Renal cortical epithelial cell (primary cell): Measurements from ENCODE around the gene PACSIN2. TPM values are rescaled to one million over a fixed set of nuclear protein-coding genes. Genes with fewer than 3 reads are reported as not detected.
A peak's percentile ranks its signal among the peaks of the same experiment; 100 is the strongest.
"Not testable (repeated sequence)": the region's sequence is repeated elsewhere in the genome, so short reads cannot be mapped to it uniquely, and the experiment has no call there.

ENCODE experiments used
- DNase-seq: peaks from one replicate; pipeline ENCODE4 v3.0.0-alpha.2; 2011; ENCODE audit warnings: low read depth
- total RNA-seq: library from RNA; depleted of rRNA; stranded (reverse); fragments of >200 nt; gene quantifications from 2 replicates; pipeline ENCODE4 v1.2.3, GENCODE V29; 2014

PACSIN2 gene
- total RNA-seq, 1 donor from 2014 or later: 129 TPM

DNA sequence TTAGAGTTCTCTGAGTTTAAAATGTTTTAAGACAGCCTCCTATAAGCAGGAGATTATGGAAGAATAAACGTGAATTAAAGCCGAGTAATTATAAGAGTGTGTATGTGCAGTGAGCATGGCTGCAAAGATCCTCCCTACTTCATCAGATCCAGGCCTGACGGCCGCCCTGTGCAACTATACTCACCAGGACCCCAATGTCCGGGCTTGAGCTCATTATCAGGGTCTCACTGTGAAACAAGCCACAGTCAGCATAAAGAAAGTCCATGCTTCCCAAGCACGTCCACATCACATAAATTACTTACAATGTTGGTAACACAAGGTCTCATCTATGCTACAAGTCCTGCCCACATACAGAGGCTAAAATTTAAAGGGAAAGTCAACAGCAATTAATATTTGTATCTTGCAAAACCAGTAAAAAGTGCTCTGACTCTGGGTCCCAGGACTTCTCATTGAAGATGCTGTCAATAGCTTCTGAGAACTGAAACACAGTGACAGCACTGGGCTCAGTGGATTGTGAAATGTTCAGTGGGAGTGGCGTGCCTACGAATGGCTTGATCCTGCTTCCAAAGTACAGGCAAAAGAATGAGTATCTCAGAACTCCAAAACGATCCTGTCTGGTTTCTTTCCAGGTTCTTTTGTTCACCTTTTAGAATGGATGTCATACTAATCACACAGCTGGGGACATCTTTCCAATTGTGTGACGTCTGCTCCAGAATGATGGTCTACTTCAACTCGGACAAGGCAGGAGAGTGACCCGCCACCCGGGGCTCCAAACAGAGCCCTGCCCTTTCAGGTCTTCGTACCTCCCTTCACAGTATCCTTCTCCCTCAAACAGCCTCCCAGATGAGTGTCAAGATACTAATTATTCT lies 85.7 kb downstream of the PACSIN2 start:
- DNase-seq: no peak

DNA sequence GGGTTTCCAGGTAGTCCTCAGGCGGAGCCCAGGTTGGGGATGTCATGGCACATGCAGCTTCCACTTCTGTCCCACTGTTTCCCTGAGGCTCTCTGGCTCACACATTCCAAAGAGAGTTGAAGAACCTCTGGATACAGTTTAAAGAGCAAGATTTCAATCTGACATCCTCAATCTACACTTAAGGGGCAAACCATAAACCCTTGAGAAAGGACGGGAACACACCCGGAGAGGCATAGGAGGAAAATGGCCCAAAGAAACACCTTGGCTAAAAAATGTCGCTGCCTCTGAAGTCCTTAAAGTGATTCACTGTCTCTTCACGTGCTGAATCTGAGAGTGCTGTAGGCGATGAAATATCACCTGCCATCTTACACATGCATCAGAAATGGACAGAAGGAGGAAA lies 87.0 kb downstream of the PACSIN2 start:
- no peak for DNase-seq

DNA sequence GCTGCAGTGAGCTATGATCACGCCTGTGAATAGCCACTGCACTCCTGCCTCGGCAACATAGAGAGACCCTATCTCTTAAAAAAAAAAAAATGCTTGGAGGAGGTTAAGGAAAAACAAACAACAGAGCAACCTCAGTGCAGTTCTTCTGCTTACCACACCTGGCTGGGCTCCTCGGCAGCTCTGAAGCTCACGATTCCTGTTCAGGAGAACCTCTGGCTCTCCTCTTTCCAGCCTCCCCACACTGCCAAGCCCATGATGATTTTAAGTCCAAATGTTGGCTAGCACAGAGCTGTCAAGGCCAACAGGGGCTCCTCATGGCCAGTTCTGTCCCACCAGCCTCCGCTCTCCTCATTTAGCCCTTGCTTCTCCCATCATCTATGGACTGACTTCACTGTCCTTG lies 88.2 kb downstream of the PACSIN2 start:
- no peak for DNase-seq

DNA sequence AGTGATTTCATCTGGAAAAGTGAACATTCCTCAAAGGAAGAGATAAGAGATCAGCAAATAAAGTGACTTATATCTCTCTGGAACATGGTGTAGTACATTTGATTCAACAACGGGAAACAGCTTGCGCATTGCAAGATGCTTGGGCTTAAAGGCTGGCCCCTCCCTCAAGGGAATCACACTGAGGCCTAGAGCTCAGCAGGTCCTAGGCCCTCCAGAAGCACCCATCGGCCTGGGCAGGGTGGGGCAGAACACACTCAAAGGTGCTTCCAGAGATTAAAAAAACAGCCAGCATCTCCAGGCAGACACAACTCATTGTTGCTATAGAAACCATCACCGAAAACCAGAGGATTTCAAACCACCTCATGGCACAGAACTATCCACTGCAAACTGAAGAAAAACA lies 88.8 kb downstream of the PACSIN2 start:
- DNase-seq: no peak

DNA sequence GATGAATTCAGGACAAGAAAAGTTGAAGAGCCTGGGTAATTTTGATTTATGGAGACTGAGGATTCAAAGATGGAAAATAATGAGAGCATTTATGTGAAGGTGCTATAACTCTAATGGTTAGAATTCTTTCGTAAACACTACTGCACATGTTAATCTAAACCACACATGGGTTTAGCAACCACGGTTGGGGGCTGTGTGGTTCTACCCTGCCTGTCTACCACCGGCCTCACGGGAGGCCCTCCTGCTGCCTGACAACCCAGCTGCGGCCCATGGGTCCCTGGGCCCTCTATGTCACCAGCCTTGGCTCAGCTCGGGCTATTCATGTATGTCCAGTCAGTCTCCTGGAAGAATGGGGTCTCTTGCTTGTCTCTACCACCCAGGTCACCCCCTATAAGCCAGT lies 89.4 kb downstream of the PACSIN2 start:
- DNase-seq: no peak

DNA sequence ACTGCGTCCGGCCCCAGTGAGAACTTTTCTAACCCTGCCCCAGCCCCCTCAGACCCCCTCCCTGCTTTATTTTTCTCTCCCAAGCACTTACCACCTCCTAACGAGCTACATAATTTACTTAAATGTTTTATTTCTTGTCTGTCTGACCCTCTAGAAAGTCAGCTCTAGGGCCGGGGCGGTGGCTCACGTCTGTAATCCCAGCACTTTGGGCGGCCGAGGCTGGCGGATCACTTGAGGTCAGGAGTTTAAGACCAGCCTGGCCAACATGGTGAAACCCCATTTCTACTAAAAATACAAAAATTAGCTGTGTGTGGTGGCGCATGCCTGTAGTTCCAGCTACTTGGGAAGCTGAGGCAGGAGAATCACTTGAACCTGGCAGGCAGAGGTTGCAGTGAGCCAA lies 89.9 kb downstream of the PACSIN2 start:
- DNase-seq: not testable (repeated sequence)

DNA sequence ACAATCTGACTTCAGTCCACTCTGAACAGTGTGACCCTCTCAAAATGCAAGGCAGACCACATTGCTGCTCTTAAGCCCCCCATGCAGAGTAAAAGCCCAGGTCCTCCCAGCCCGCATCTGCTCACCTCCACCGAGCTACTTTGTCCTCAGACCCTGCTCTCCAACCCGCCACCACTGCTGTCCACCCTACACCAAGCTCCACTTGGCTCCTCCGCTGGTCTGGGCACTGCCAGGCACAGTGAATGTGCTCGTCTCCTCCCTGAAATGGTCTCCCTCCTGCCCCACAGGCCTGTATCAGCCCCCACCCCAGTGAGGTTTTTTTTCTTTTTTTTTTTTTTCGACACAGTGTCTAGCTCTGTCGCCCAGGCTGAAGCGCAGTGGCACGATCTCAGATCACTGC lies 90.5 kb downstream of the PACSIN2 start:
- no peak for DNase-seq

DNA sequence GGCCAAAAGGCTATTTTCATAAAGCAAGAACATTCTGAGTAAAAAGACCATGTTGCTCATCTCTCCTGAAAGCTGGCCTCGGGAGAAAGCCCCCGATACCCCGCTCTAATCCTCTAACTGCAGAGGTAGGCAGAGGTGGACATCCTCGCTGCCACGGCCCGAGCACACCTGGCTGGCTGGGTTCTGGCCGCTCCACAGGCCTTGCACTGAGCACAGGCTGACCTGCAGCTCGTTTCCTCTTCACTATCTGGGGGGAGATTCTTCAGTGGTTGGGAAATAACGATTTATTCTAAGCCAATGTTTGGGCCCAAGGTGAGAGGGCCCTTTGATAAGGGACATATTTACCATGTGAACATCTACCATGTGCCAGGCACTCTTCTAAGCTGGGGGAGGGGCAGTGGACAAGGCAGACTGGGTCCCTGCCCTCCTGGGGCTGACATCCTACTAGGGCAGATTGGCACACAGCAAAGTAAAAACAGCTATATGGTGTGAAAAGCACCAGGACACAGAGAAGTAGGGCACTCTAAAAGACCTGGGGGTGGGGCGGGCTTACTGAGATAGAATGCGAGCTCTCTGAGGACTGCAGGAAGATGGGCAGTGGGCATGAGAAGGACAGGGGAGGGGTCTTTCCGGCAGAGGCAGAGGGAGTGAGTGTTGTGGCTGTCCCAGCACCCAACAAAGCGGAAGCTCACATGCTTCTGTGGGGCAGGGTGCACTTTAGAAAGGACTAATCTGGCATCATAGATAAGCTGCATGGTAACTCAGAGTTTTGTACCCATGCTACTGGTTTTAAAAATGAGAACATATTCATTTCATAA lies 92.4 kb downstream of the PACSIN2 start:
- DNase-seq: no peak

DNA sequence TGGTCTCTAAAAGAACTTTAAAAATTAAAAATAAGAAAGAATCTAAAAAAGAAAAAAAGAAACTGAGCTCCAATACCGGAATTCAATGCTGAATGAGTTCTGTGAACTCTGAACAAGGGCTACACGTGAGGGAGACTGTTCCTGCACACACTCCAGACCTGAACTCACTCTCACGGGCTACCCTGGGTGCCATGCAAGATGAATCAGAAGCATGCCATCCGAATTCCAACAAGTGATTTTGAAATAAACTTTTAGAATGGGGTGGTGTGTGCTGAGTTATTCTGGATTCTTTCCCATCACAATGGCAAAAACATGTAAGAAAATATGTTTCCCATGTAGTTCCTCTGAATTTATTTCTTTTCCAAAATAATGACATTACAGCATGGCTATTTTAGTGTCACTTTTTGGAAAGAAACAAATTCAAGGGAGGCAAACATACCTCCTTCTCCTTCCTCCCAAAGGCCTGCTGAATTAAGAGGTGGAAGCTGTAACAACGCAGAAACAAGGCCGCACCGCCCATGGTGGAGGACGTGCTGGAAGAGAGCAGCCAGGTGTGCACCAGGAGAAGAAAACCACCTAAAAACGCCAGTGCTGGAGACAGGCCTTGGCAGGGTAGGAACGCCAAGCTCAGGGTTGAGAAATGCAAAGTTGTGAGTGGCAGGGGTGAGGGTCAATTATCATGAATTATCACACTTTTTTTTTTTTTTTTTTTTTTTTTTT lies 94.7 kb downstream of the PACSIN2 start:
- peak; percentile 83 for DNase-seq

DNA sequence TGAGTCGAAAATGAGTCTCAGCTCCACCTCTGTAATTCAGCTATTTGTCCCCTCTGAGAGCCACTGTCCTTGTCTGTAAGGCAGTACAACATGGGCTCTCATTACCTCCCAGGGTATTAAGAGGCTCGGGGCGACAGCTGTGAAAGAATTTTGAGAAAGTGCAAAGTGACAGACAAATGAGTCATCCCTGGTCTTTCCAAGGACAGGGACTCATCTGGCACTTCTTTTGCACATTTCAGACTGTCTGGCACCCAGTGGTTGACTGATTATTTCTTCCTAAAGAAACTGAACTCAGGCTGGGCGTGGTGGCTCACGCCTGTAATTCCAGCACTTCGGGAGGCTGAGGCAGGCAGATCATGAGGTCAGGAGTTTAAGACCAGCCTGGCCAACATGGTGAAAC lies 95.8 kb downstream of the PACSIN2 start:
- peak; percentile 20 for DNase-seq

DNA sequence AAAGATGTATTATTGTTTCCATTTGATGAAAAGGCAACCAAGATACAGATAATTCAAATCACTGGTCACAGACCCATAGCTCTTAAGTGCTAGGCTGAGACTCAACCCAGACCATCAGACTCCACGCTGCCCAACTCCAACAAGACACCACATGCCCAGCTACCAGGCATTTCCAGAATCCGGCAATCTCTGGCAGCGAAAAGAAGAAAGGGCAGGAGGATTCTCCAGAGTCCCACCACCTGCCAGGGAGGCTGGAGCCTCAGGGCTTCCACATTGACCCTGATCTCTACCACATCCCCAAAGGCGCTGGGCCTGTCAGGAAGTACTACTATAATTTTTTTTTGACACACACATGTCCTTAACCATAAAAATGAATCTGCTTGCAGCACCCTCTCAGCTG lies 96.4 kb downstream of the PACSIN2 start:
- DNase-seq: no peak

DNA sequence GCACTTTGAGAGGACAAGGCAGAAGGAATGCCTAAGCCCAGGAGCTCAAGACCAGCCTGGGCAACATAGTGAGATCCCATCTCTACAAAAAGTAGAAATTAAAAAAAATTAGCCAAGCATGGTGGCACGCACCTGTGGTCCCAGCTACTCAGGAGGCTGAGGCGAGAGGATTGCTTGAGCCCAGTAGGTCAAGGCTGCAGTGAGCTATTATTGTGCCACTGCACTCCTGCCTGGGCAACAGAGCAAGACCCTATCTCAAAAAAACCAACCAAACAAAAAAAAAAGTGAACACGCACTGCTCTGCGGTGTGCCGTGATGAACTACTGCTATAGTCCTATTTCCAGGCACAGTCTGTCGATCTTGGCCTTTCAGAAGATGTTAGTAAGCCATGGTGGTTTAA lies 97.6 kb downstream of the PACSIN2 start:
- DNase-seq: not testable (repeated sequence)

DNA sequence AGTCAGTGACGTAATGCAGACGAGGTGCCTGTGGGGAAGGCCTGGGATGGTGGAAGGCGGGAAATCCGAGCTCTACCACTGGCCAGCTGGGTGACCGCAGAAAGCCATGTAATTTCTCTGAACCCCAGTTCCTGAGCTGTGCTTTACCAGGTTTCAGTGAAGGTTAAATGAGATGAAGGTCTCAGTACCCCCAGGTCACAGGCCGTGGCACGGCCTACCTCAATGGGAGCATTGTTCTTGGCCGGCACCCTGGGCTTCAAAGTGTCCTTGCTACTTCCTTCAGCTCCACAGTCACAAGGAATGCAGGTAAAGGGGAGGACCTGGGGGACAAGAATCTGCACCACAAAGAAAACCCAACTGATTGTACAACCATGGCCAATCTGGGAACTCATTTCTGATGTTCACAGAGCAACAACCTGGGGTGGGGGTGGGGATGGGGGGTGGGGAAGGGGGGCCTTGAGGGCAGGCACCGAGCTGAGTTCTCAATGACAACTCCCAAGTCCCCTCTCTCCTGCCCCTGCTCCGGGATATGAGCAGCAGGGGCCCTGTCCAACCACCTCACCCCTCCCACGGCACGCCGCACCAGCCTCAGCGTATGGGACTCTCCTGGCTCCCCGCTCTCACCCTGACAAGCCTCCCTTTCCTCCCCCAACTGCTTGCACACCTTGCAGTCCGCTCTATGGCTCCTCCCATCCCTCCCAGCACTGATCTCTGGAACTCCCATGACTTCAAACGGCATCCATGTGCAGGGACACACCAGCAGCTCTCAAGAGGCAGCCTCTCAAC lies 98.8 kb downstream of the PACSIN2 start:
- no peak for DNase-seq

DNA sequence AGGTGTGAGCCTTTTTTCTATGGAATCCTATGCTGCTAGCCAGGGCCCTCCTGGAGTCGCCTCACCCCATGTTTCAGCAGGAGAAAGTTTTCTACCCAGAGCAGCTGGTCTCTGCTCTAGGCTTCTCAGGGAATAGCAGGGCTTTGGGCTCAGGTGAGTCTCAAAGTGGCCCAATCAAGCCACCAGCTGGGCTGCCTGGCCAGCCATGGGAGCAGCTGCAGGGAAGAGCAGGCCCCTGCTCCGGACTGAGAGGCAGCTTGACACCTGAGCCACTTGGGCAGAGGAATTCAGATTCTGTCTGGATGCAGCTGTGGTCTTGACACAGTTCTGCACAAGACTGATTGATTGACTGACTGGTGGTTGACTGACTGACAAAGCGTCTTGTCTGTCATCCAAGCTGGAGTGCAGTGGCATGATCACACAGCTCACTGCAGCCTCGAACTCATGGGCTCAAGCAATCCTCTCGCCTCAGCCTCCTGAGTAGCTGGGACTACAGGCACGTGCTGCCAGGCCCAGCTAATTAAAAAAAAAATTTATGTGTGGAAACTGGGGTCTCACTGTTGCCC lies 100.4 kb downstream of the PACSIN2 start:
- no peak for DNase-seq

DNA sequence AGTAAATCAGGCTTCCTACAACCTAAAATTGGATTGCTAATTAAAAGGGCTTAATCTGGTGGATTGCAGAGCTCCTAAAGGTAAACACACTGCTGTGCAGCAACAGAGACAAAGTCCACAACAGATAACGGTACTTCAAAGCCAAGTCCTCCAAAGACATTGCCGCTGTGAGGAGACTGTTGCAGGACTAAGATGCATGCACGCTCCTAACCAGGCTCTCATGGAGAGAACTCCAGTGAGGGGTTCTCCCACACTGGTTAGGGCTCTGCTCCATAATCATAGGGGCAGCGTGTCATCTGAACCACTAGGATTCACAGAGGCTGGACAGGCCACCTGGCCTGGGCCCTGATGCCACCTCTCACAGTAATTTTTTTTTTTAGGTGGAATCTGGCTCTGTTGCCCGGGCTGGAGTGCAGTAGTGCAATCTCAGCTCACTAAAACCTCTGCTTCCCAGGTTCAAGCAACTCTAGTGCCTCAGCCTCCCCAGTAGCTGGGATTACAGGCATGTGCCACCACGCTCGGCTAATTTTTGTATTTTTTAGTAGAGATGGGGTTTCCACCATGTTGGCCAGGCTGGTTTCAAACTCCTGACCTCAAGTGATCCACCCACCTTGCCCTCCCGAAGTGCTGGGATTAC lies 101.0 kb downstream of the PACSIN2 start:
- DNase-seq: no peak

DNA sequence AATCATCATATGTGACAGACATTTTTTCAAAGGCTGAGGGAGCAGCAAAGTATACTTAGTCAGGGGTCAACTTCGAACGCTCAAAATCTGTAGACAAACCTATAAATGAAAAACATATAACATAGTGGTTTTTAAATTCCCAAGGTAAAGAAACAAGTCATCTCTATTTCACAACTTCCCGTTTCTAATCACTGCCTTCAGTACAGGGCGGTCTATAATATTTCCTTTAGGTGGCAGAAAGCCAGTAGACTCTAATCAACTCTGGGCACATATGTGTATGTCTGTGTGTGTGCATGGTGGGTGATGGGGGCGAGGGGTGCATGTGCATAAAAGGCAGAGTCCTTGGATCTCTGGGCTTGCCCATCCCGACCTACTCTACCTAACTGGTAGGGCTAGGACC lies 102.9 kb downstream of the PACSIN2 start:
- no peak for DNase-seq

DNA sequence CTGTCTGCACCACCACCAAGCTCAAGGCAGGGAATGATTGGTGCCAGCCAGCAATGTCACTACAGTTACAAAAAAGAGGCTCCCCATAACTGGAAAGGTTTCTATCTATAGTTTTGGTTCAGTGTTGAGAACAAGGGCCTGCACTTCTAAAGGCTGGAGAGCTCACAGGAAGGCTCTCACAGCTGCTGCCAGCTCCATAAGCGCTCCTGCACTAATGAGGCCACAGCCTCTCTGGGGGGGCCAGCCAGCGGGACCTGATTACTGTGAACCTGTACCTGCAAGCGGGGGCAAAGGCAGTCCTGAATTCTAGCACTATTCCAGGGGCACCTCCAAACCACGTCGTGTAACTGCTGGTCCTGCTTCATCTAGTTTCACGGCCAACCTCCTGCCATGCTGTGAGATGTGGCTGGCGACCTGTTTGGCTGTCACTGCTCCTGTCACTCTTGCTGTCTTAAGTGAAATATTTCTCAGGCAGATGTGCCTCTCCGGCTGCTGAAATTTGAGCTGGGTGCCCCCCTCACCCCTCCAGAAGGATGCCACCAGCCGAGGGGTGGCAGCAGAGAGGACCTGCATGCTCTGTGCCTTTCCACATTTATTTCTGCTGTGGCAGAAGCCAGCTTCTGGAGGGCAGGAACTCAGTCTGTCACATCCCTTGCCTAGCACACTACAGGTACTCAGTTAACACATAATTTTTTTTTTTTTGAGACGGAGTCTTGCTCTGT lies 104.6 kb downstream of the PACSIN2 start:
- DNase-seq: no peak

DNA sequence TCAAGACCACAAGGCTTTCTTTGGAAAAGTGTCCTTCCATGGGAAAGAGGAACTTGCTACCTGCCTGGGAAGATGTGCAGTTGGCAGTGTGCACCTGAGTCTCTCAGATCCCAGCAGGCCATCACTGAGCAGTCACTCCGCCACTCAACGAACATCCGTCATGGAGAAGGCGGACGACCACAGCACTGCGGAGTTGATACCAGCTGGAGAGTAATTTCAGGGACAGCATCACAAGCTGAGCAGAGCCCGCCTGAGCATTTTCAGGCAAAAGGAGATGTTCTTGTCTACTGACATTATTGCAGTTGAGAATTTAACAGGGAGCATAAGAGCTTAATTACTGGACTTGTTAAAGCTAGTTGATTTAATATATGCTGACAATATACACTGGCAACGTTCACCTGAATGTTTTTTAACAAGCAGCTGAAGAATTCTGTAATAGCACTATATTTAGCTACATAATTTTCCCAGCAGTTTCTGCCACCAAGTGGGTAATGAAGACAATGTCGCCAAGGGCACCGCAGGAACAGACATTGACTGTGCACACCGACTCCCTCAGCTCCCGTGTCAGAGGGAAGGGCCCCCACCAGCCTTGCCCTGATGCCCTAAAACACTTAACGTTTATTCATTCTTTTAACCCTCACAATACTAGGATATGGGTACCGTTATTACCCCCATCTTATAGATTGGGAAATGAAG lies 105.4 kb downstream of the PACSIN2 start:
- DNase-seq: no peak

DNA sequence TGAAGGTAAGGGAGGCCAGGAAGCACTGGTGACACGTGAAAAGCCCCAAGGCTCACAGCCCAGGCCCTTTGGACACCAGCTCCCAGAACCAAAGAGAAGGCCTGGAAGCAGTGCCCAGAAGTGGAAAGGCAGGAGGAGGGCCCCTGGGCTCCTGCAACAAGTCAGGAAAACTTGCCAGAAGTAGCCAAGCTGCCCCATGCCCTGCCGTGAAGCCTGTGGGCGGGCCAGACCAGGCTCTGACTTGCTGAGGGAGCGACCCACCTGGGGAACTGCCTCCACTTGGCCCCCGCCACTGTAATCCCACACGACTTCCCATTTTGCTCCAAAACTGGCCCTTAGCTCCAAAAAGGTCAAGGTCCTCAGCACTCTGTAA lies 106.6 kb downstream of the PACSIN2 start:
- no peak for DNase-seq
